H9 (cell line): ENCODE measurements around the gene TTC7B. TPM values are rescaled to one million over a fixed set of nuclear protein-coding genes. Genes with fewer than 3 reads are reported as not detected.
A peak's percentile ranks its signal among the peaks of the same experiment; 100 is the strongest.

Experiments
- DNase-seq: peaks from one replicate; pipeline ENCODE4 v3.0.0-alpha.2; 2017
- H2AFZ ChIP-seq: one replicate; pipeline ENCODE4 v1.6.1; 2013; ENCODE audit warnings: mild to moderate bottlenecking, low read length, control low read depth, moderate library complexity
- H2AK5ac ChIP-seq: 2 replicates; pipeline ENCODE4 v1.6.1; 2013; ENCODE audit warnings: low read length, control low read depth, mixed read lengths; ENCODE audit not compliant: insufficient read length
- H2BK120ac ChIP-seq: one replicate; pipeline ENCODE4 v1.6.1; 2013; ENCODE audit warnings: low read depth, mild to moderate bottlenecking, low read length, control low read depth, inconsistent platforms; ENCODE audit not compliant: poor library complexity, severe bottlenecking
- H2BK12ac ChIP-seq: 2 replicates; pipeline ENCODE4 v1.6.1; 2013; ENCODE audit warnings: low read length, control low read depth, mixed read lengths, low read depth; ENCODE audit not compliant: insufficient read length
- H2BK15ac ChIP-seq: 2 replicates; pipeline ENCODE4 v1.6.1; 2013; ENCODE audit warnings: low read depth, low read length, control low read depth
- H2BK20ac ChIP-seq: one replicate; pipeline ENCODE4 v1.6.1; 2013; ENCODE audit warnings: low read depth, mild to moderate bottlenecking, low read length, control low read depth, inconsistent platforms; ENCODE audit not compliant: poor library complexity, severe bottlenecking
- H2BK5ac ChIP-seq: 2 replicates; pipeline ENCODE4 v1.6.1; 2013; ENCODE audit warnings: low read length, control low read depth, mixed read lengths; ENCODE audit not compliant: insufficient read length
- H3K14ac ChIP-seq: 2 replicates; pipeline ENCODE4 v1.6.1; 2013; ENCODE audit warnings: low read length, control low read depth; ENCODE audit not compliant: insufficient read depth
- H3K18ac ChIP-seq: 2 replicates; pipeline ENCODE4 v1.6.1; 2013; ENCODE audit warnings: low read depth, mild to moderate bottlenecking, mixed read lengths, low read length, control low read depth; ENCODE audit not compliant: insufficient read length
- H3K23ac ChIP-seq: 2 replicates; pipeline ENCODE4 v1.6.1; 2013; ENCODE audit warnings: low read length, control low read depth, mixed read lengths, low read depth; ENCODE audit not compliant: insufficient read length
- H3K23me2 ChIP-seq: 2 replicates; pipeline ENCODE4 v1.6.1; 2013; ENCODE audit warnings: low read depth, mild to moderate bottlenecking, mixed read lengths, low read length, control low read depth; ENCODE audit not compliant: insufficient read length, poor library complexity, severe bottlenecking
- H3K27ac ChIP-seq: 2 replicates; pipeline ENCODE4 v1.5.1; 2013; ENCODE audit warnings: low read length, control low read depth, mixed read lengths, low read depth; ENCODE audit not compliant: insufficient read length
- H3K27me3 ChIP-seq: 2 replicates; pipeline ENCODE4 v1.6.1; 2013; ENCODE audit warnings: low read length, control low read depth, inconsistent platforms; ENCODE audit not compliant: insufficient read depth
- H3K4ac ChIP-seq: 2 replicates; pipeline ENCODE4 v1.6.1; 2013; ENCODE audit warnings: low read depth, mild to moderate bottlenecking, control low read depth, inconsistent platforms, low read length, moderate library complexity
- H3K4me1 ChIP-seq: 2 replicates; pipeline ENCODE4 v1.6.1; 2013; ENCODE audit warnings: low read length, control low read depth, inconsistent platforms; ENCODE audit not compliant: insufficient read depth
- H3K4me2 ChIP-seq: 2 replicates; pipeline ENCODE4 v1.6.1; 2013; ENCODE audit warnings: low read length, control low read depth, mixed read lengths; ENCODE audit not compliant: insufficient read length, insufficient read depth
- H3K56ac ChIP-seq: 2 replicates; pipeline ENCODE4 v1.6.1; 2013; ENCODE audit warnings: low read depth, mild to moderate bottlenecking, mixed read lengths, low read length, control low read depth; ENCODE audit not compliant: insufficient read length
- H3K79me1 ChIP-seq: 2 replicates; pipeline ENCODE4 v1.6.1; 2013; ENCODE audit warnings: low read depth, mild to moderate bottlenecking, moderate library complexity, low read length, control low read depth, inconsistent platforms; ENCODE audit not compliant: insufficient read depth, poor library complexity, severe bottlenecking
- H3K79me2 ChIP-seq: 2 replicates; pipeline ENCODE4 v1.6.1; 2013; ENCODE audit warnings: low read length, control low read depth, inconsistent platforms; ENCODE audit not compliant: insufficient read depth
- H3K9ac ChIP-seq: 2 replicates; pipeline ENCODE4 v1.6.1; 2013; ENCODE audit warnings: low read length, control low read depth, mixed read lengths; ENCODE audit not compliant: insufficient read length; ENCODE audit errors: extremely low read depth
- H3K9me3 ChIP-seq: one replicate; pipeline ENCODE4 v1.6.1; 2013; ENCODE audit warnings: low read depth, low read length, inconsistent platforms; ENCODE audit not compliant: control insufficient read depth
- H3T11ph ChIP-seq: one replicate; pipeline ENCODE4 v1.6.1; 2013; ENCODE audit warnings: mild to moderate bottlenecking, low read length, control low read depth, inconsistent platforms
- H4K20me1 ChIP-seq: one replicate; pipeline ENCODE4 v1.6.1; 2013; ENCODE audit not compliant: control insufficient read depth, insufficient read length, insufficient read depth
- H4K5ac ChIP-seq: 2 replicates; pipeline ENCODE4 v1.6.1; 2013; ENCODE audit warnings: low read depth, mild to moderate bottlenecking, mixed read lengths, low read length, control low read depth; ENCODE audit not compliant: insufficient read length
- H4K8ac ChIP-seq: replicated peaks from 2 replicates; pipeline ENCODE4 v1.6.1; 2013; ENCODE audit warnings: low read length, control low read depth, mixed read lengths, low read depth; ENCODE audit not compliant: insufficient read length
- H4K91ac ChIP-seq: 2 replicates; pipeline ENCODE4 v1.6.1; 2013; ENCODE audit warnings: low read depth, mild to moderate bottlenecking, moderate library complexity, mixed read lengths, low read length, control low read depth; ENCODE audit not compliant: insufficient read length
- H3K27ac Mint-ChIP-seq, 3 experiments: 2 replicates in 2 of 3; 3 replicates in 1 of 3; pipeline ENCODE4 v1.8.0; 2020 to 2021; ENCODE audit warnings: mixed read lengths in 3 of 3, mild to moderate bottlenecking in 1 of 3, moderate library complexity in 1 of 3
- H3K27me3 Mint-ChIP-seq: 2 replicates; pipeline ENCODE4 v1.8.0; 2021; ENCODE audit warnings: low read depth, mild to moderate bottlenecking, moderate library complexity, mixed read lengths
- H3K36me3 Mint-ChIP-seq, 3 experiments: 2 replicates in 2 of 3; 3 replicates in 1 of 3; pipeline ENCODE4 v1.8.0; 2020 to 2021; ENCODE audit warnings: low read depth in 3 of 3, mixed read lengths in 3 of 3; ENCODE audit not compliant: insufficient read depth in 1 of 3
- H3K4me1 Mint-ChIP-seq, 2 experiments: 2 replicates each; pipeline ENCODE4 v1.8.0; 2020; ENCODE audit warnings: mixed read lengths in 2 of 2
- H3K4me3 Mint-ChIP-seq, 2 experiments: 2 replicates in 1 of 2; 3 replicates in 1 of 2; pipeline ENCODE4 v1.8.0; 2020 to 2021; ENCODE audit warnings: mild to moderate bottlenecking in 2 of 2, mixed read lengths in 2 of 2, moderate library complexity in 1 of 2
- H3K9me3 Mint-ChIP-seq, 2 experiments: 2 replicates in 1 of 2; 3 replicates in 1 of 2; pipeline ENCODE4 v1.8.0; 2020; ENCODE audit warnings: mild to moderate bottlenecking in 2 of 2, mixed read lengths in 2 of 2, moderate library complexity in 1 of 2
- WGBS: extraction: QIAGEN DNeasy Blood & Tissue Kit; methylation state at CpG from one replicate; pipeline ENCODE4 v1.1.7; 2013; ENCODE audit warnings: missing lambda C conversion rate, low lambda C conversion rate, mixed read lengths; ENCODE audit not compliant: insufficient read length; ENCODE audit errors: extremely low coverage; 5-methylcytosine and 5-hydroxymethylcytosine counted together
- total RNA-seq: library from RNA; stranded (reverse); gene quantifications from 2 replicates; pipeline ENCODE4 v1.2.1, GENCODE V29; 2021
- TF ChIP-seq, protein P1 (sequence below): fragments of 200-600 bp; sonication (generic); conservative IDR thresholded peaks from 3 replicates; pipeline ENCODE4 v1.8.0; 2021; ENCODE audit warnings: antibody characterized with exemption, mild to moderate bottlenecking

Gene TTC7B
- total RNA-seq, 1 experiment from 2014 or later: 33.7 TPM

GRCh38 chr14:90654831-90655276, 161.4 kb downstream of the TTC7B start:
- Histone ChIP-seq H4K8ac (no peak overlapping the region), H2BK20ac (no peak overlapping the region), H2BK15ac (no peak overlapping the region), H3K79me2 (no peaks in the 10 kb centered on the region), H3K14ac (no peak overlapping the region; the same call in 1 of the 2 replicates), H3K23ac (no peak overlapping the region), H3K9ac (no peak overlapping the region), H4K5ac (no peak overlapping the region), H3K56ac (no peak overlapping the region), H3K4me1 (no peaks in the 10 kb centered on the region; the same call in 1 of the 2 replicates), H2AK5ac (no peak overlapping the region), H2BK12ac (no peak overlapping the region), H2AFZ (no peak overlapping the region), H3K4ac (no peak overlapping the region), H3K27ac (no peak overlapping the region), H2BK120ac (no peak overlapping the region), H3K4me2 (no peak overlapping the region), H2BK5ac (no peak overlapping the region), H3K27me3 (no peaks in the 10 kb centered on the region), H3K23me2 (no peaks in the 10 kb centered on the region), H4K20me1 (no peaks in the 10 kb centered on the region), H3T11ph (no peak overlapping the region), H3K9me3 (no peaks in the 10 kb centered on the region), H3K18ac (no peak overlapping the region), H4K91ac (no peak overlapping the region), H3K79me1 (no peaks in the 10 kb centered on the region)
- Mint-ChIP-seq H3K9me3 (no peaks in the 10 kb centered on the region), H3K27me3 (no peaks in the 10 kb centered on the region), H3K36me3 (peaks cover 0 to 3% (median 0%) of the 10 kb centered on the region in 3 experiments; a peak in 2 of 7 replicates), H3K4me3 (no peak overlapping the region), H3K4me1 (peaks cover 28 to 32% of the 10 kb centered on the region in 2 experiments), H3K27ac (peak overlapping the region in 2 of 3 experiments; percentile 54 to 61; a peak in 3 of 7 replicates)
- WGBS: no CpG with 5 or more reads among the region's 8 CpGs
- TF ChIP-seq, protein P1, sequence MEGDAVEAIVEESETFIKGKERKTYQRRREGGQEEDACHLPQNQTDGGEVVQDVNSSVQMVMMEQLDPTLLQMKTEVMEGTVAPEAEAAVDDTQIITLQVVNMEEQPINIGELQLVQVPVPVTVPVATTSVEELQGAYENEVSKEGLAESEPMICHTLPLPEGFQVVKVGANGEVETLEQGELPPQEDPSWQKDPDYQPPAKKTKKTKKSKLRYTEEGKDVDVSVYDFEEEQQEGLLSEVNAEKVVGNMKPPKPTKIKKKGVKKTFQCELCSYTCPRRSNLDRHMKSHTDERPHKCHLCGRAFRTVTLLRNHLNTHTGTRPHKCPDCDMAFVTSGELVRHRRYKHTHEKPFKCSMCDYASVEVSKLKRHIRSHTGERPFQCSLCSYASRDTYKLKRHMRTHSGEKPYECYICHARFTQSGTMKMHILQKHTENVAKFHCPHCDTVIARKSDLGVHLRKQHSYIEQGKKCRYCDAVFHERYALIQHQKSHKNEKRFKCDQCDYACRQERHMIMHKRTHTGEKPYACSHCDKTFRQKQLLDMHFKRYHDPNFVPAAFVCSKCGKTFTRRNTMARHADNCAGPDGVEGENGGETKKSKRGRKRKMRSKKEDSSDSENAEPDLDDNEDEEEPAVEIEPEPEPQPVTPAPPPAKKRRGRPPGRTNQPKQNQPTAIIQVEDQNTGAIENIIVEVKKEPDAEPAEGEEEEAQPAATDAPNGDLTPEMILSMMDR: no peak
- no peak for DNase-seq
